Endometrial microvascular endothelial cells (primary cell): ENCODE results near the gene EOMES. TPM values are rescaled to one million over a fixed set of nuclear protein-coding genes. Genes with fewer than 3 reads are reported as not detected.

Source experiments
- total RNA-seq: library from RNA; depleted of rRNA; stranded (reverse); fragments of >200 nt; gene quantifications from one replicate; pipeline ENCODE4 v1.2.3, GENCODE V29; 2015; ENCODE audit errors: inconsistent ontology term

The EOMES gene
- total RNA-seq, 1 donor from 2014 or later: not detected

Other genes with a start within 250 kb of the EOMES start
- gene SLC4A7, start 237.9 kb downstream of the EOMES start, total RNA-seq: 21.8 TPM